Endothelial cell of umbilical vein (primary cell): ENCODE measurements around the gene SNPH.

Source experiments
- MYC ChIP-seq: IDR thresholded peaks from one replicate; pipeline ENCODE4 v1.6.1; 2011; ENCODE audit warnings: mild to moderate bottlenecking, low read depth, low read length
- POLR2AphosphoS5 ChIP-seq: IDR thresholded peaks from 2 replicates; pipeline ENCODE4 v1.6.1; 2012; ENCODE audit warnings: low read depth, mild to moderate bottlenecking, control low read depth, low read length, moderate library complexity; ENCODE audit not compliant: insufficient read depth
- TF ChIP-seq, protein P1 (sequence below), 2 donors: IDR thresholded peaks; 1 replicate in 1 of 2; 2 replicates in 1 of 2; pipeline ENCODE4 v1.5.1; 2011; ENCODE audit warnings: low read length in 2 of 2, mild to moderate bottlenecking in 2 of 2, moderate library complexity in 2 of 2, control low read depth in 1 of 2, inconsistent platforms in 1 of 2, low read depth in 1 of 2; ENCODE audit not compliant: insufficient read depth in 1 of 2; ENCODE audit errors: extremely low read depth in 1 of 2
- TF ChIP-seq, protein P2 (sequence below): IDR thresholded peaks from 2 replicates; pipeline ENCODE4 v1.6.1; 2011; ENCODE audit not compliant: insufficient read depth, insufficient read length

DNA sequence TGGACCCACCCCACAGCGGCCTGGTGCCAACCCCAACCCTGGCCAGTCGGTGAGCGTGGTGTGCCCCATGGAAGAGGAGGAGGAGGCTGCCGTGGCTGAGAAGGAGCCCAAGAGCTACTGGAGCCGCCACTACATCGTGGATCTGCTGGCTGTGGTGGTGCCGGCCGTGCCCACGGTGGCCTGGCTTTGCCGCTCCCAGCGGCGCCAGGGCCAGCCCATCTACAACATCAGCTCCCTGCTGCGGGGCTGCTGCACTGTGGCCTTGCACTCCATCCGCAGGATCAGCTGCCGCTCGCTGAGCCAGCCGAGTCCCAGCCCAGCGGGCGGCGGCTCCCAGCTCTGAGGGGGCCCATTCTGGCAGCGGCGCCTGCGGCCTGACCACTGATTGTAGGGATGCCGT is 39.6 kb downstream of the SNPH start:
- TF ChIP-seq, protein P1, sequence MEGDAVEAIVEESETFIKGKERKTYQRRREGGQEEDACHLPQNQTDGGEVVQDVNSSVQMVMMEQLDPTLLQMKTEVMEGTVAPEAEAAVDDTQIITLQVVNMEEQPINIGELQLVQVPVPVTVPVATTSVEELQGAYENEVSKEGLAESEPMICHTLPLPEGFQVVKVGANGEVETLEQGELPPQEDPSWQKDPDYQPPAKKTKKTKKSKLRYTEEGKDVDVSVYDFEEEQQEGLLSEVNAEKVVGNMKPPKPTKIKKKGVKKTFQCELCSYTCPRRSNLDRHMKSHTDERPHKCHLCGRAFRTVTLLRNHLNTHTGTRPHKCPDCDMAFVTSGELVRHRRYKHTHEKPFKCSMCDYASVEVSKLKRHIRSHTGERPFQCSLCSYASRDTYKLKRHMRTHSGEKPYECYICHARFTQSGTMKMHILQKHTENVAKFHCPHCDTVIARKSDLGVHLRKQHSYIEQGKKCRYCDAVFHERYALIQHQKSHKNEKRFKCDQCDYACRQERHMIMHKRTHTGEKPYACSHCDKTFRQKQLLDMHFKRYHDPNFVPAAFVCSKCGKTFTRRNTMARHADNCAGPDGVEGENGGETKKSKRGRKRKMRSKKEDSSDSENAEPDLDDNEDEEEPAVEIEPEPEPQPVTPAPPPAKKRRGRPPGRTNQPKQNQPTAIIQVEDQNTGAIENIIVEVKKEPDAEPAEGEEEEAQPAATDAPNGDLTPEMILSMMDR (IDR thresholded peaks at IDR 0.05; ENCODE audit: extremely low read depth in 1 of 2, insufficient read depth in 1 of 2, low read depth in 1 of 2, low read length in 2 of 2) = no peak
- no peak for TF ChIP-seq POLR2AphosphoS5
- TF ChIP-seq, protein P2, sequence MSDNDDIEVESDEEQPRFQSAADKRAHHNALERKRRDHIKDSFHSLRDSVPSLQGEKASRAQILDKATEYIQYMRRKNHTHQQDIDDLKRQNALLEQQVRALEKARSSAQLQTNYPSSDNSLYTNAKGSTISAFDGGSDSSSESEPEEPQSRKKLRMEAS = no peak
- no peak for TF ChIP-seq MYC
